DMS 273 (cell line): ENCODE measurements around the gene PIAS2.
A peak's percentile ranks its signal among the peaks of the same experiment; 100 is the strongest.
"Not testable (repeated sequence)": the region's sequence is repeated elsewhere in the genome, so short reads cannot be mapped to it uniquely, and the experiment has no call there.

Experiments used
- DNase-seq: peaks from one replicate; lab custom pipeline; 2025; ENCODE audit not compliant: unreplicated experiment; lab: John Stamatoyannopoulos, UW

PIAS2 gene

GRCh38 chr18:46917108-46917802 is at the start of gene PIAS2, which contains the start of gene KATNAL2:
TSS of gene PIAS2 (minus strand) at chr18:46917507. CDS start at chr18:46917345, 162 bp downstream.
TSS of gene KATNAL2 (plus strand) at chr18:46917602. CDS start at chr18:46946873, 29,271 bp downstream.
- peak; percentile 94 for DNase-seq

GRCh38 chr18:46966266-46966665 is 49.0 kb upstream of the PIAS2 start:
- DNase-seq: not testable (repeated sequence)

- DNase-seq: not testable (repeated sequence)
Measured at GRCh38 chr18:46964579-46965293, 47.4 kb upstream of the PIAS2 start.

GRCh38 chr18:46963656-46964578 is 46.6 kb upstream of the PIAS2 start:
- not testable (repeated sequence) for DNase-seq

GRCh38 chr18:46958209-46958608 is 40.9 kb upstream of the PIAS2 start:
- no peak for DNase-seq

- no peak for DNase-seq
Measured at GRCh38 chr18:46953195-46953594, 35.9 kb upstream of the PIAS2 start.

GRCh38 chr18:46950064-46950656 is 32.9 kb upstream of the PIAS2 start:
- DNase-seq: peak; percentile 59

GRCh38 chr18:46946656-46947282 is 29.5 kb upstream of the PIAS2 start:
- peak; percentile 93 for DNase-seq

GRCh38 chr18:46942646-46943045 is 25.3 kb upstream of the PIAS2 start:
- no peak for DNase-seq

GRCh38 chr18:46939998-46940571 is 22.8 kb upstream of the PIAS2 start:
- DNase-seq: no peak

GRCh38 chr18:46939337-46939963 is 22.1 kb upstream of the PIAS2 start:
- peak; percentile 24 for DNase-seq

GRCh38 chr18:46920653-46921052 is 3.3 kb upstream of the PIAS2 start:
- DNase-seq: no peak

- no peak for DNase-seq
Measured at GRCh38 chr18:46920067-46920466, 2.8 kb upstream of the PIAS2 start.

GRCh38 chr18:46917803-46918600 is 695 bp upstream of the PIAS2 start:
- DNase-seq: peak; percentile 71

GRCh38 chr18:46916551-46917107 is 678 bp downstream of the PIAS2 start:
- DNase-seq: peak; percentile 72

- DNase-seq: no peak
Measured at GRCh38 chr18:46915800-46916550, 1.3 kb downstream of the PIAS2 start.

GRCh38 chr18:46910856-46911255 is 6.5 kb downstream of the PIAS2 start:
- no peak for DNase-seq

- no peak for DNase-seq
Measured at GRCh38 chr18:46909497-46909896, 7.8 kb downstream of the PIAS2 start.
